GM21367 (cell line): ENCODE measurements around the gene TXNDC5.
A peak's percentile ranks its signal among the peaks of the same experiment; 100 is the strongest.

Experiments used
- ATAC-seq: cut with Tn5 transposase; IDR thresholded peaks from one replicate; pipeline ENCODE4 v1.9.1; 2021; ENCODE audit not compliant: unreplicated experiment

TXNDC5 gene

DNA sequence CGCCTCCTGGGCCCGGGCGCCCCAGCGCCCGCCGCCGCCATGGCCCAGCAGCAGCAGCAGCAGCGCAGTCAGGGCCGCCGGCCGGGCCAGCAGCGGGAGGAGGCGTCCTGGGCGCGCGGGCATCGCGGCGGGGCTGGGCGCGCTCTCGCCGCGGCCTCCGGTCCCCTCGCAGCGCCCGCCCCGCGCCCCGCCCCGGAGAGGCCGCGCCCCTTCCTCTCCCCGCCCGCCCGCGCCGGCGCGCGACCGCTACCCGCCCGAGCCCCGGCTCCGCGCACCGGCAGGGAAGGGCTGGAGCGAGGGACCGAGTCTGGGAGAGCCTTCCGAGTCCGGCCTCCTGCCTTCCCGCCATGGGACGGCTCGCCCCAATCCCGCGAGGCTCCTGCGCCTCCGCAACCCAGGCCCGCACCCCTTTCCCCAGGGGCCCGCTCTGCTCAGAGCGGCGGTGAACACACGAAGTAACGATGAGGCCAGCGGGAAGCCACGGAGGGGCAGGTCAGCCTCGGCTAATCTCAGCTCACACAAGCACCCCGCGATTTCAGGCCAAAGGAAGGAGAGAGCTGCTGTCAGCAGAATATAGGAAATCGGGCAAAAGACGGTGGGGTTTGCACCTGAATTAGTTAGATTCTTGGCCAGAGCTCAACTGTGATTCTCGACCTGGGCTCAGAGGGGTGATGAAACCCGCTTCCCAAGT is at the start of gene TXNDC5:
TXNDC5 (minus strand) TSS at position 135 of the 691 bp plus-strand sequence; CDS start at position 123, 12 bp downstream.
- peak; percentile 66 for ATAC-seq

DNA sequence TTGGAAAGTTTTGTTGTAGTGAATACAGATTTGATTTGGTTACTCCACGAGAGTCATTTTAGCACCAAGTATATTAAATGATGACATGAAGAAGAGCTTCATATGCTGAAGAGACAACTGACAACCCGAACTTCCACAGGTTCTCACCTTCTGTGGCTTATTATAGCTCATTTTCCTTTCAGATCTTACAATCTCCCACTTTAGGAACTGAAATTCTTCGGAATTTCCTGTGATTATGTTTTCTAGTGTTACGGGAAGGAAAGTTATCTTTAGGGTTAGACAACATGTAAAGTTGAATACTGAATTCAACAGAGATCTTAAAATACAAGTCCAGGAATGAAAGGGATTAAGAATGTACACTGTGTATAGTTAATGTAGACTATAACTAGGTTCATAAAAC is 49.6 kb upstream of the TXNDC5 start:
- no peak for ATAC-seq

DNA sequence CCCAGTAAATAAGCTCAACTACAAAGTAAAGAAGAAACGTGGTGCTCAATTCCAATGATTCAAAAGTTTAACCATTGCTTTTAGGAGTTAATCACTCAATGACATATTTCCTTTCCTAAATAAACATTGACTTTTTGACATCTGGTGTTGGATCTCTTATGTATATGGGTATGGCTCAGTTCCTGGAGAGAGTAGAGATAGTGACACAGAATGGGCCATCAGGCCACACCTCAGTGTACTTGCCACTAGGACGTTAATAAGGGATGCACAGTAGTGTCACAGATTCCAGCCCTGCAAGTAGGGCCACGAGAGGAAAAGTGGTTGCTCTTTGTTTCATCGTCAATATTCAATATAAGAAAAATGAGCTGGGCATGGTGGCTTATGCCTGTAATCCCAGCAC is 48.9 kb upstream of the TXNDC5 start:
- ATAC-seq = no peak

DNA sequence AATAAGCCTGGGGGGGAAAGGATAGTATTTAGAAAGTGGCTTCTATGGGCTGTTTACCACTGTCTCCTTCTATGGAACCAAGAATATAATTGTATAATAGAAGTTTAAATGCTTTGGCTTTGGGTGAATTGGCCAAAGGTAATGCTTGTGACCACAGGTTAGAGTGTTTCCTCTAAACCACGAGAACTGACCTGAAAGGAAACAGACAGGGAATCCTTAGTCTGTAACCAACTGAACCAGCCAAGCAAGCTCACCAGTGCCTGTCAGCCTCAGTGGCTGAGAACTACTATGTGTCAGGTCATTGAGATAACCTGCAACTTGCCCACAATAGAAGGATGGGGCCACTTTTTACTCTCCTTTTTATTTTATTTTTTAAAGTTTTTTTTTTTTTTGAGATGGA is 47.9 kb upstream of the TXNDC5 start:
- ATAC-seq = no peak

DNA sequence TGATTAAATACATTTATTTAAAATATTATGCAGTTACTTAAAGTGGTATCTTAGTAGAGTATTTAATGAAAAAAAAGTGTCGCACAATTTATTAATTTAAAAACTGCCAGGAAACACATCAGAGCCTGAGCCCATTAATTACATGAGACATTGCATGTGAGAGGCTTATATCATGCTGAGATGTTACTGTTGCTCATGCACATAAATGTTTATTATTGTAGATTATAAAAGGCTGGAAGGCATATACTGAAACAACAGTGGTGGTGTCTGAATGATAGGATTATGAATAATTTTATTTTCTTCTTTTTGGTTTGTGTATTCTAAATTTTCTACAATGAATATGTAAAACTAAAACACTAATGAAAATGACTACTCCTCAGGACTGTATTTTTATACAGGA is 45.7 kb upstream of the TXNDC5 start:
- ATAC-seq = no peak

DNA sequence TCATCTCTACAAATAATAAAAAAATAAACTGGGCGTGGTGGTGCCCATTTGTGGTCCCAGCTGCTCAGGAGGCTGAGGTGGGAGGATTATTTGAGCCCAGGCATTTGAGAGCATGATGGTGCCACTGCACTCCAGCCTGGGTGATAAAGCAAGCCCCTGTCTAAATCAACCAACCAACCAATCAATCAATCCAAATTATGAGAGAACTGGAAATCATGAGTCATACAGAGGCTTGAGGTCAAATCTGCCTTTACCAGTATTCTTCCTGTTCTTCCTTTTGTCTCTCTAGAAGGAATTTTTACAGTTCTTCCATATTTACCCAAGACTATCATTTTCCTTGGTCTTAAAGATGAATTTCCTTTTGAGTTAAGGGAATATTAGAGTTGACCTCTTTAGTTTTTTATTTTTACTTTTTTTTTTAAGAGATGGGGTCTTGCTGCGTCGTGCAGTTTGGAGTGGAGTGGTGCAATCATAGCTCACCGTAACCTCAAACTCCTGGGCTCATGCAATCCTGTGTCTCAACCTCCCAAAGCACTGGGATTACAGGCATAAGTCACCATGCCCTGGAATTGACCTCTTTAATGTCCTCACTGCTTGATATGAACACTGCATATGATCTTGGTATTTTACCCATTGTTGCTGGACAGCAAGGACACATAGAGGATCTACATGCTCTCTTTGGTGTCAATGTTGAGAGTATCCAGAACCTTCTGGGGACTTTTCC is 44.1 kb upstream of the TXNDC5 start:
- no peak for ATAC-seq

DNA sequence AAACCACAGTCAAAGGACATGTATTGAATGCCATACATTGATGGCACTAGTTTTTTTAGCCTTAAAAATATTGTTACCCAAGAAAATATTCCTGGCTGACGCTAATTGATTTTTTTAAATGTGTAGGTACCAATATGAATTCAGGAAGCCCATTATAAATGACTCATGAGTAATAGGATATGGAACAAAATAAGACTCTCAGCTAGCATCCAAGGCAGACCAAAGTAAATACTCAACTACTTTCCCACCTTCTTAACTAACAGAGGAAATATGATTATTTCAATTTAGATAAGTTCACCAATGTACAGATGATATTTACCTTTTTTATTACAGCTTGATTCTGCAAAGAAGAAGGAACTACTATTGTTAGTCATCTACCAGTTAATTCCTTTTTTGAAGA is 43.2 kb upstream of the TXNDC5 start:
- ATAC-seq = no peak

DNA sequence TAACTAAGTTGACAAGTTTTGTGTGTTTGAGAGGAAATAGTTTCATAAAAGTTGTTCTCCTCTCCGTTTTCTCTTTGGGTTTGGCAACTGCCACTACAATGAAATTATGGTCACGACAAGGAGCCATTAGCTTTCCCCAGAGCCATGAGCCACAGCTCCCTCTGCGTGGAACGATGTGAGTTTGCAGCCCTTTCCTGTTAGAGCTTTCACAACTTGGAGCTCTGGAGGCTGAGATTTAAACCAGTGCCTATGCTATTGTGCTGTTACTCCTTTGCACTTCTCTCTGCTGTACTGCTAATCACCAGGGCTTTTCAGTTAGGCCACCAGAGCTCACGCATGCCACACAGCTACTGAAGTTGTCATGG is 29.3 kb upstream of the TXNDC5 start:
- ATAC-seq = no peak

DNA sequence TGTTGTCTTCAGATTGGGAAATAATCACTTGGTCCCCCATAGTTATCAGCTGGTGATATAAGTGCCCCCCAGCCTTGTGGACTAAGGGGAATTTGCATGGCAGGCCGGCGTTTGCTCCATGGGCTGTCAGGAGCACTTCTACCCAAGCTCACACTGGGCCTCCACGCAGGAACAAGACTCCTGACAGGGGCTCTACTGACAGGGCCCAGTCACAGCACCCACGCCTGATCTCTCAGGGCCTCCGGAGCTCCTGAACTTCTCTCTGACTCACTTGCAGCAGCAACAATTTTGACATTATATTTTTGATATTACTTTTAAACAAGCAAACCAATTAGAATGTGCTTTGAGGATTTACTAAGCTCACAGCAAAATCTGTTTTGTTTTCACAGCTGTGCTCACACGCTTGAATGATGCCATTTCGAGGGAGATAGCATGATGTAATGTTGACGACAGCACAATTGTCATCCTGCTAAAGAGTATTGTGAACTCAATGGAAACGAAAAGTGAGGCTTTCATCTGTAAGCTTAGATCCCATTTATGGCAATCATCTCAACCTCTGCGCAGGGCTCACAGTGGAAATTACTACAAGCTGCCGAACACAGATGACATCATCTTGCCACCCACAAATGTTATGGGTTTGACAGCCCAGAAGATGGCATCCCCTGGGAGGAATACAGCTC is 28.7 kb upstream of the TXNDC5 start:
- ATAC-seq = no peak

DNA sequence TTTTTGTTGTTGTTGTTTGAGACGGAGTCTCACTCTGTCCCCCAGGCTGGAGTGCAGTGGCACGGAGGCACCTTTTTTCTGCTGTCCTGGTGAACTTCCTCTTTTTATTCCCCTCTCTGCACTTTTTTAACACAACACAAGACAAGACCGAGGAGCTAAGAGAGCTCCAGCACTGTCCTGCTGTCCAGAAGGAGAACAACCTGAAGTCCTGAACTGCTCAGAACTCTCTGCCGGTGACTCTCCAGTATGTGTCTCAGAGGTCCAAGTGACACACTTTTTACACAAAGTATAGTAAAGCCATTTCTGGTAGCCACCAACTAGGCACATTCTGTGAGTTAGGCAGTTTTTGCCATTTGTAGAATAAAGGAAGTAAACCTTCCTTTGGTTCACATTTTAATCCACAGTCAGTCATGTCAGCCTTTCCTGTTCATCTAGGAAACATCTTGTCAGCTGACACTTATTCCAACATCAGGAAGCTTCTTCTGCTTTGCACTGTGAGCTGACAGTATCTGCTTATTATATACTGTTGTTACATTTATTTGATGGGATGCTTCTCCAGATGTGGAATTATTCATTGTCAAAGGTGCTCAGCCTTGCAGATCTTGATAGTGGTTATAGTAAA is 28.1 kb upstream of the TXNDC5 start:
- ATAC-seq = no peak

DNA sequence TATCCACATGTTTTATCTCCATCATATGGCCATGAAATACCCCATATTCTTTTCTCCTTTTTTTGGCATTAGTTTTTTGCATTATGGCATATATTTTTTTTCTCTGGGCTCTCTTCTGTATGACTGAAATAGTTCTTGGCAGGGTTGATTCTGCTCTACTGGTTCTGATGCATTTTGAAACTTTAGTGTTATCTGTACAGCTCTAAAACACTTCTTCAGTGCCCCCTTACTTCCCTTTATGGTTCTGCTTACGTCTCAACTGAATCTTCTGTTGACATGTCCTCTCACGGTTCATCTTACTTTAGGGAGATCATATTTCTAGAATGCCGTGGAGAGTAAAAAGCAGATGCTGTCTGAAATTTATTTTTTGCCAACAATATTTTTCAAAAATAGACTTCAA is 23.2 kb upstream of the TXNDC5 start:
- peak; percentile 90 for ATAC-seq

DNA sequence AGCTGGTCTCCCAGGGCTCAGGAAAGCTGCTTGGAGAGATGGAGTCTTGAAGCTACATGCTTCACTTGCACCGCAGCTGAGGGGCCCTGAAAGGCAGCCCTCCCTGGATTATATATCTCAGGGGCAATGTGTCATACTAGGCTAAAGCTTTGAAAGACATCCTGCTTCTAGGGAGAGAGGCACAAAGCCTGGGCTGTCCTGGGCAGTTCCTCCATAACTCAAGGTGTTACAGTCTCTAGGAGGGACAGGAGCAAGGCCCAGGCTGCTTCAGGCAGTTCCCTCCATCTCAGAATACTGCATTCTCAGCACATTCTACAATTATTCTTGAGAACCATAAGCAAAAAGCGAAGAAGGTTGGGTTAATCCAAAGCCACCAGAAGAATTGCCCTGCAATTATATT is 22.0 kb upstream of the TXNDC5 start:
- no peak for ATAC-seq

DNA sequence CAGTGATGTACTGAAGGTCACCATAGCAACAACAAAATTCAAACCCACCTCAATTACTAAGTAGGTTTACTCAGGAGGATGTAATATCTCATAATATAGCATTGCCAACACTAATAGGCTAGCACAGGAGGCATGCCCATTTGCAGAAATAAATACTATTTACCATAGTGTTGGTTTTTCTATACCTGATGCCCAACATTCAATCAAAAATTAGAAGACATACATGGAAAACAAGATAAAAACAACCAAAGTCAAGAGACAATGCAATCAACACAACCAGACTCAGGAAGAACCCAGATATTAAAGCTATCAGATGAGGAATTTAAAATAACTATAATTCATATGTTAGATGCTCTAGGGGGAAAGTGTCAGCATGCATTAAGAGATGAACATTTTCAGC is 14.3 kb upstream of the TXNDC5 start:
- ATAC-seq = no peak

DNA sequence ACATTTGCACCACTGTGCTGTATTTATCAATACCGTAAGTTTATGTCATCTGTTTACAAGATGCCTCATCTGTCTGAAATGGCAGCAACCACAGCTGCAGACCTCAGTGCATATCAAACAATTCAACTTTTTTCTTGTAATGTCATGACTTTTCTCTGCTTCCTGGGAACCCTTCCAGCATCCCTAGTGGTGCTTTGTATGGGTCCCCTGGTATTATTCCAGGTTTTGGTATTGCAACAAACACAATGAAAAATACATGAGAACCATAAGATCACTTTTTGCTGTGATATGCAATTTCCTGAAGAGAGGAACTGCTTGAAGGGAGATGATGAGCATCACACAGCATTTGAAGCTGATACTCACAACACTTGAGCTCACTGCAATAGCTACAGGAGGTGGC is 12.0 kb upstream of the TXNDC5 start:
- no peak for ATAC-seq

DNA sequence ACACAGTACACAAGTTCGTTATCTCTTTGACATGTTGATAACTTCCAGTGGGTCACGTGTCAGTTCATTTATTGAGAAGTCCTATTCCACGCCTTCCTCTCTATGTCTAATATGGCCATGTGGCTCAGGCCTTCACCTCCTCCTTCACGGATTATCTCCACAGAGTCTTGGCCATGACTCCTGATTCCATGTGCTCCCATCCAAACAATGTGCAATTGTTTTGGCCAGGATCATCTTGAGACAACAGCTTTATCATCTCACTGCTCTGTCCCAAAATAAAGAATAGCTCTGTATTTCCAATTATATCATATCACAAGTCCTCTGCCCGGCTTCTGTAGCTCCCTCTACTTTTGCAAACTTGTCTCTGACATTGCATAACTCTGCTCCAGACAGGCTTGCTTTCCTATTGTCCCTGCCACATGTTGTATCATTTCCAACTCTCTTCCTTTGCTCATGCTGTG is 11.1 kb upstream of the TXNDC5 start:
- ATAC-seq = no peak

DNA sequence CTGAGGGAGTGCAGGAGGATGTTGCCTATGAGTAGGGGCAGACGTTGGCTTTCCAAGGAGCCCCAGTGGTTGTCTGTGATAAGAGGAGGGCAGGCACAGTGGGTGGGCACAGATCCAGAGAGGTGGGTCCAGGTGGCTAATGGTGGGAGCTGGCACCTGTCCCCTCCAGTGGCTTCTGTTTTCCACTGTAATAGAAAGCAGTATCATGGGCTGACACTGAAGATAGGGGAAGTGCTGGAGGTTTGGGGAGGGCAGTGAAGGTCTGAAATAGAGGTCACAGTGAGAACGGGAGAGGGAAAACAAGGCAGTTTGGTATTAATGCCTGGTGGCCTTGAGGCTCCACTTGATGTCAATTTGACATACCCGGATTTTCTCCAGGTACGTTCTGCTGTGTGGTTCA is 10.5 kb upstream of the TXNDC5 start:
- ATAC-seq = no peak

DNA sequence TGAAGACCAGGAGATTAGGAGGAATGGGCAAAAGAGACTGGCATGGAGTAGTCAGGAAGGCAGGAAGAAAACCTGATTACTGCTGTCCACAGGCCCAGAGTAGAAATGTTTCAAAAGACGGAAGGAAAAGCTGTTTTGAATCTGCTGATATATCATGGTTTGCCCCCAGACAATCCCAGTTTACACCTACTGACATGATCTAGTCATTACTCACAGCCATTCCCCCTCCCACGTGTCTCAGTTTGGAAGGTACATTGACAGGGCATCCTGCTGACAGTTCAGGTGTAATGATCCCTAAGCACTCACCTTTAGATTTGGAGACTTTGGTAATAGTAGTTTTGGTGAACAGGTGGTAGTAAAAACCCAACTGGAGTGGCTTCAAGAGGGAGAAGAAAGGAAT is 9.8 kb upstream of the TXNDC5 start:
- no peak for ATAC-seq

DNA sequence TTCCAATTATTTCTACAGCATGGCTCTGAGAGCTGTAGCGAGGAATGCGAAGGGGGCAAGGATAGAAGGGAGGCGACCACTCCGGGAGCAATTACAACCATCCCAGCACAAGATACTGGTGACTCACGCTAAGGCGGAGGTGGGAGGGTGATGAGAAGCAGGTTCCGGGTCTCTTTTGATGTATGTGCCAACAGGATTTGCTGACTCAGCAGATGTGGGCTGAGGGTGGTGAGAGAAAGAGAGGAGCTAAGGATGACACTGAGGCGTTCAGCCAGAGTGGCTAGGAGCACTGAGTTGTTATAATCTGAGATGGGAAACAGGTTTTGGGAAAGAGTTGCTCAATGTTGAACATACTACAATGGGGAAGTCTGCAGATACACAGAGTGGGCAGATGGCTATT is 9.3 kb upstream of the TXNDC5 start:
- no peak for ATAC-seq

DNA sequence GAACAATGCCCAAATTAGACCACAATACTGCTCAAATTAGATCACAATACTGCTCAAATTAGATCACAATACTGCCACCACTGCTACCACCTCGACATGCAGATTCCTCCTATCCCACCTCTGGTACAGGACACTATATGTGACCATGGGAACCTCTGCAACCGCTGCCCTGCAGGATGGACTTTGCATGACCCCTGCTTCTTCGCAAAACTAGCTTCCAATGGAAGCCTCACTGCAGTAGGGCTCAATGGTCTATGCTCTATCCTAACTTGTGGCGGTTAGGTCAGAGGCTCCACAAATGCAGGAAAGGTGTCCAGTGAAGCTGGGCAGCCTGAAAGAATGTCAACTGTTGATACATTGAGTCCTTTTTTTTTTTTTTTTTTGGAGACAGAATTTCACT is 7.8 kb upstream of the TXNDC5 start:
- ATAC-seq = no peak

DNA sequence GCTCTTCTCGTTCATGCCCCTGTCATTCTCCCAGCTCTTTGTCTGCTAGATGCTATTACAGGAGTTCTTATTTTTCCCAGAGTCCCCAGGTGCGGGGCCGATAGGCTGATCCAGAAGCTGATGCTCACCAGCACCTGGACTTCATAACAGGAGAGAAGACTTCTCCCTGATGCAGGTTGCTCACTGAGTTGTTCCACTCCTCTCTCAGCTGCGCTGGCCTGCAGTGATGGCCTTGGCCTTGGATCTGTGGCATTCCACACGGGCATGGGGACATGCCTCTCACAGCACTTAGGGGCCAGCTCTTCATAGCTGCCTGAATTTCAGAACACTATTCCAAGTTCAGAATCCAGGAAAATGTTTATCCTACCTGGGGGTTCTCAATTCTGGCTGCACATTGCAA is 7.1 kb upstream of the TXNDC5 start:
- no peak for ATAC-seq

DNA sequence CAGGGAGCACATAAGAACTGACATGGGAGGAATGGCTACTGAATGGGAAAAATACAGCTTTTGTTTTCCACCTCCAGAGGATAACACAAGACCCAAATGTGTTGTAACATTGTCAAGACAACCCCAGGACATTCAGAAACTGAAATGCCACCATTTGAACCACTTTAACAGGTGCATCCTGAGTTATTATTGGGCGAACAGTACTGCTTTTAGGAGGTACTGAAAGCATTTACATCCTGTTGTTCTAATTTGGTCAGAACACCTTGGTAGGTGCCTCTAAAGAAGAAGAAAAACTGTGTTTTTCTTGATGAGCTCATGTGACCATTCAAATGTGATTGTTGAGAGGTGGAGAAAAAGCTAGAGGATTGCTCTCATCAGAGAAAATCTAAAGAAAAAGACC is 6.4 kb upstream of the TXNDC5 start:
- peak; percentile 85 for ATAC-seq
